ENCODE measurements around the gene FRMD4A. TPM values are rescaled to one million over a fixed set of nuclear protein-coding genes. Genes with fewer than 3 reads are reported as not detected.

The FRMD4A gene
- total and polyA plus RNA-seq, 11 donors = 12.2 to 58.1 (median 28.1) TPM

DNA sequence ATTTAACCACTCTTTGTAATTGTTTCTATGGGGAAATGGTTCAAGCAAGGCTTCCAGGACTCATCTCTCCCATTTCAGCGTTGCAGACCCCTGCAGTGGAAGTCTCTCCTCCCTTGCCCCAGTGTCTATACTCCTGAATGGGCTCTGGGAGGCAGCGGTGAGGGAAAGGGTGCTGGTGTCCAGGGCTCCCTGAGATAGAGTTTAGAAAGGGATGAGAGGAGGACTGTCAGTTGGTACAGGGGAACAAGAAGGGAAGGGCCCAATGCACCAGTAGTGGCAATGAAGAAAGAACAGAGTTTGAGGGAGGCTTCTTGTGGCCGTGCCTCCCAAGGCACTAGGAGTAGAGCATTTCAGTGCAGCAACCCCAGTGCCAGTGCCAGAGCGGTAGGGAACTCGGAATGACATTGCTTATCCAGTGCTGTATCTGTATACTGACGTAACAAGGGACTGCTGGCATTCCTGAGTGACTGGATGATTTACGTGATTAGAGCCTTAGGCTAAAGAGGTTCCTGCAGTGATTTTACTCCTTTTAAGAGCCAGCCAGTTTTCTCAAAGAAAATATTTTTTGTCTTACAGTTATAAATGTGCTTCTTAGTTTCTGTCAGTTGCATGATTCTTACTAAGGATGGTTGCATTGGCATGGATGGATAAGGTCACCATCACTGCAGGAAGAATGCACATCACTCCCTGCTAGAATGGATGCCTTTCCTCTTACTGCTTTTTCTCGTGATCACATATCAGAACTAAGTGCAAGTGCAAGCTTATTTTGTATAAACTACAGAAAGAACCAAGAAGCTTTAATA, 716.0 kb downstream of the FRMD4A start:
- WGBS, 4 donors = 73 to 84% (median 78%) methylated on average over 8 of the region's 8 CpGs
- H3K4me3 ChIP-seq = no peak overlapping the region
- H3K9me3 ChIP-seq = no peaks in the 10 kb centered on the region
- peaks cover 0 to 10% (median 0%) of the 10 kb centered on the region in 12 donors for H3K4me1 ChIP-seq
- DNase-seq = no peak
- TF ChIP-seq CTCF (IDR thresholded peaks at IDR 0.05) (no peak), POLR2A (IDR thresholded peaks at IDR 0.05) (no peak)
- H3K27me3 ChIP-seq = no peaks in the 10 kb centered on the region
- intact Hi-C loops (cut with DNase I) = loop anchor here in 8 of 10 donors (2.0 to 10.0 kb wide), 5 partner anchors 38 to 480 kb away; no protein-coding TSS in a partner anchor
- H3K27ac ChIP-seq = no peak overlapping the region
- H3K36me3 ChIP-seq = peaks cover 0 to 98% (median 86%) of the 10 kb centered on the region in 9 donors
- ATAC-seq = no peak

- DNase-seq (peak in 1 of 5 donors; percentile 10), ATAC-seq (peak in 3 of 4 donors; percentile 61 to 63 (median 61))
- no peak overlapping the region for H3K4me3 ChIP-seq
- H3K4me1 ChIP-seq = peaks cover 0 to 13% (median 0%) of the 10 kb centered on the region in 12 donors
- H3K27me3 ChIP-seq = no peaks in the 10 kb centered on the region
- no peaks in the 10 kb centered on the region for H3K9me3 ChIP-seq
- WGBS, 4 donors = 34 to 43% (median 39%) methylated on average over 5 of the region's 5 CpGs
- no peak for TF ChIP-seq POLR2A (IDR thresholded peaks at IDR 0.05)
- TF ChIP-seq CTCF (IDR thresholded peaks at IDR 0.05) = peak in 11 of 12 donors; percentile 7 to 62 (median 51)
- H3K36me3 ChIP-seq = peaks cover 0 to 99% (median 81%) of the 10 kb centered on the region in 9 donors
- intact Hi-C loops (cut with DNase I) = loop anchor here in 9 of 10 donors (2.0 to 10.0 kb wide), 4 partner anchors 51 to 481 kb away; no protein-coding TSS in a partner anchor
- H3K27ac ChIP-seq = no peak overlapping the region
These were observed 717.2 kb downstream of the FRMD4A start for GRCh38 chr10:13613519-13613918.

- 81 to 94% (median 86%) methylated on average over 3 of the region's 3 CpGs for WGBS, 4 donors
- no peak for DNase-seq
- Histone ChIP-seq H3K4me1 (peaks cover 0 to 20% (median 0%) of the 10 kb centered on the region in 12 donors), H3K27me3 (no peaks in the 10 kb centered on the region), H3K4me3 (no peak overlapping the region), H3K9me3 (no peaks in the 10 kb centered on the region), H3K36me3 (peaks cover 0 to 97% (median 74%) of the 10 kb centered on the region in 9 donors), H3K27ac (no peak overlapping the region)
- intact Hi-C loops (cut with DNase I) = loop anchor here in 9 of 10 donors (2.0 to 10.0 kb wide), 4 partner anchors 52 to 482 kb away; no protein-coding TSS in a partner anchor
- TF ChIP-seq CTCF (IDR thresholded peaks at IDR 0.05) (no peak), POLR2A (IDR thresholded peaks at IDR 0.05) (no peak)
- no peak for ATAC-seq
These were observed 717.9 kb downstream of the FRMD4A start for GRCh38 chr10:13612654-13613373.

Data from heart left ventricle (tissue), 16 donors.